NCI-H1092 treated with DMSO at 0.1 percent for 48 hours (cell line): Measurements from ENCODE around the gene PRKN.
A peak's percentile ranks its signal among the peaks of the same experiment; 100 is the strongest.

Experiments used
- DNase-seq: peaks from one replicate; lab custom pipeline; 2025; lab: John Stamatoyannopoulos, UW

PRKN gene

DNA sequence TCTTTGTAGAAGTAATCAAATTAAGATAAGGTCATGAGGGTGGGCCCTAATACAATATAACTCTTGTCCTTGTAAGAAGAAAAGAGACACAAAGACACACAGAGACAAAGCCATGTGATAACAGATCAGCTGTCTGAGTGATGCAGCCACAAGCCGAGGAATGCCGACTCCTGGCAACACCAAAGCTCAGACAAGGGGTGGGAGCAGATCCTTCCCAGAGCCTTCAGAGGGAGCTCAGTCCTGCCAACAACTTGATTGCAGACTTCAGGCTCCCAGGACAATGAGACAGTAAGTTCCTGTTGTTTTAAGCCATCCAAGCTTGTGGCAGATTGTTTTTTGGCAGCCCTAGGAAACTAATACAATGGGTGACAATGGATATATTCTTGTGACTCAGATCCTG, 1128.7 kb downstream of the PRKN start:
- no peak for DNase-seq

DNA sequence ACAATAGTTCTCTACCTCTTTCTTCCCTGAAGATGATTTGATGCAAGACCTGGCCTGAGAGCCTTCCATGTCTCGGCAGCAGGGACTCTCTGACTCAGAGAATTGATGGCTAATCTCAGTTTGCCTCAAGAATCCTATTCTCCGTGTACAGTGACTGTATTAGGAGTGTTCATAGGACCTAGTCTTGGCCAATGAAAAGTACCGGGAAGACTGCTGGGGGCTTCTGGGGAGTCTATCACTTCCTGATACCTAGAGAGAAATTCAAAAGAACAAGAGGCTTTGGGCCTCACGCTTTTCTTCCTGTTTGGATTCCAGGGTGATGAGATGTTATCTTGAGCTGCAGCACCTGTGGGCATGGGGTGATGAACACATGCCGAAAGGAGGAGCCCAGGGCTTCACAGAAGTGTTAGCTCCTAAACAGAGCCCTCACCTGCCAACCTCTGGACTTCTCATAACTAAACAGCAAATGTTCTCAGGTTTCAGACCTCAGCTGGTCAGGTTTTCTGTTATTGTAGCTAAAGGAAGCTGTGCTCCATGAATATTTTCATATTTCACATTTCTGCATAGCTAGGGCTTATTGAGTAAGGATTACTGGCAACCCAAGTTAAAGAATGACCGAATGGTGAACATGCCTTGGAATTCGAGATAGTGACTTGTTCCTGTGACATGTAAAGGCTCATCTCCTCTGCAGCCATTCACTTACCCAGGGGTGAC, 1130.6 kb downstream of the PRKN start:
- DNase-seq, result no peak

DNA sequence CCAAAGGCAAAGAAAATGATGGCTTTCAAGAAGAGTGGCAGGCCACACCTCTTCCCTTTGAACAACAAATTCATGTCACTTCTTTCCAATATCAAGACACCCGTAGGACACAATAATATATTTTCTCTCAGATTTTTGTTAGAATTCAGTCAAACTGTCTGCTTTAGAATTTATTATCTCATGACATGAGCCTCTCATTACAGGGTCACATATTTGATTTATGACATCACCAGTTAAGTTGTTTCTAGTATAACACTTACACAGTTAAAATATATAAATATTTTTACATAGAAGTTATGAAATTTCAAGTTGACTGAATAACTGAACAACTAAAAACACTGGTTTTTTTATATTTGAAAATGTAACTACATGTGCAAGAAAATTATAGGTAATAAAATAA, 1133.2 kb downstream of the PRKN start:
- DNase-seq, result no peak

- DNase-seq, result no peak
These were observed 1136.5 kb downstream of the PRKN start for GRCh38 chr6:161590961-161591627.

GRCh38 chr6:161586887-161587286, 1140.7 kb downstream of the PRKN start:
- DNase-seq, result no peak

DNA sequence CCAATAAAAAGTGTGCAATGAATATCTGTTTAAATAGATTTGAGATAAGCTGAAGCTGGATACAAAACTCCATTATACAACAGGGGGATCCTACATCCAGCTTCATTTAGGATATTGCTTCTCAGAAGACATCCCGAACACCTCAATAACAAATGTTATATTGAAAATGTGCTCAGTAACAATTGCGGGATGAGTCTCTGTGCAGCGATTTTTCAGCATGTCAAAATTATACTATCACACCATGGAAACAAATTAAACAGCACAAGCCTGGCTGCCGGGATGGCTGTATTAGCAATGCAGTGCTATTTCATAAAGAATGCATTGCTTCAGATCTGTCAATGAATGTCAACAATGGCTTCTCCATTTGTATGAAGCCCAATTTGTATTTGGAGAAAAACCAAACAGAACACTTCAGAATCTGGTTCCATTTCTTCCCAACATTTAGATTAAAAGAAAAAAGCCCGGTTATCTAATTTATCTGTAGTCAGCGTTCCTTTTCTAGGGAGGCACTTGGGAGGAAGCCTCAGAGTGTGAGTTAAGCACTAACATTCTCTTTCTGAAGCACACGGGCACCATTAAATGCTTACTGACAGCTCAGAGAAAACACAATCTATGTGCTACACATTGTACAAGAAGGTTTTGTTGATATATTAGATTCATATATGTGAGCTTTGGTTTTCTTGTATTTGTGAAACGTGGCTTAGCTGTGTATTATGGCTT, 1142.8 kb downstream of the PRKN start:
- no peak for DNase-seq

GRCh38 chr6:161584051-161584450, 1143.5 kb downstream of the PRKN start:
- no peak for DNase-seq

GRCh38 chr6:161583584-161583983, 1144.0 kb downstream of the PRKN start:
- DNase-seq, result no peak

DNA sequence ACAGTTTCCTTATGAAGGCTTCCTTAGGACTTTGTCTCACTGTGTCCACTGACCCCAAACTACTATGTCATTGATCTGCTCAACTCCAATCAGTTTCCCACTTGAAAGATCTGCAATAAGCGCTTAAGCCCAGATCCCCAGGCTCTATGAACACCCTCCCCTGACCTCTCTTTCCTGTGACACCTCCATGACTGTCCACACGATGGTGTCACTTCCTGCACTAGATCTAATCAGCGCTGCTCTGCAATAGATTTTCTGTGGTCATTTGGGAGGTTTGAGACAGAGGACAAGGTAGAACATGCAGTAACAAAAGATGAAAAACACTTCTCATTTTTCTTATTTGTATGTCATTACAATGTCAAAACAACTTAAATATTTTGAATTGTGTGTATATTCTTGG, 1149.1 kb downstream of the PRKN start:
- no peak for DNase-seq

- no peak for DNase-seq
These were observed 1151.9 kb downstream of the PRKN start for GRCh38 chr6:161575523-161576254.

DNA sequence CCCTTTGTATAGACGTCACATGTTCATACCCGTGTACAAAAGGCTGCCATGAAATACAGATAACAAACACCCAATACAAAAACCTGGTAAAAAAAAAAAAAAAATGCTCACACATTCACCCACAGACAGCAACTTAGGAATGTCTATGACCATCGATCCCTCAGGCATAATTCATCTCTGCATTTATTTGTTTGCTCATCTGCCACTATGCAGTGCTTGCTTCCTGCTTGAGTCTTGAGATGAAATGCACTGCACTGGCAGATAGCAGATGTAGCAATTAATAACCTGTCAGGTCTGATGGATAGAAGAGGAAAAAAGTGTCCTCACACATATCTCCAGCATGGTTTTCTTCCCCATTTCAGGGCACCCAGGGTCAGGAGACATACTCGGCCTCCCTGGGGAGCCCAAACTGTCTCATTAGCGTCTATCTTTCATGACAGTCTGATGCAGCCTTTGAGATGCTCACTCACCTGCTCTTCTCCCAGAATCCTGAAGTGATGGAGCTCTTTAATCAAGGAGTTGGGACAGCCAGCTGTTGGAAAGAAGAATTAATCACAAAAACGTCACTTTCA, 1158.6 kb downstream of the PRKN start:
- no peak for DNase-seq

GRCh38 chr6:161564952-161565351, 1162.6 kb downstream of the PRKN start:
- DNase-seq, result no peak

- DNase-seq, result no peak
These were observed 1165.7 kb downstream of the PRKN start for GRCh38 chr6:161561908-161562307.

GRCh38 chr6:161557333-161558107, 1170.0 kb downstream of the PRKN start:
- DNase-seq, result peak; percentile 4

GRCh38 chr6:161554883-161555282, 1172.7 kb downstream of the PRKN start:
- DNase-seq, result no peak

- peak; percentile 7 for DNase-seq
These were observed 1177.5 kb downstream of the PRKN start for GRCh38 chr6:161549977-161550655.

GRCh38 chr6:161548713-161549296, 1178.8 kb downstream of the PRKN start:
- no peak for DNase-seq

GRCh38 chr6:161547617-161548016, 1179.9 kb downstream of the PRKN start:
- peak; percentile 67 for DNase-seq

GRCh38 chr6:161546632-161547031, 1180.9 kb downstream of the PRKN start:
- no peak for DNase-seq

DNA sequence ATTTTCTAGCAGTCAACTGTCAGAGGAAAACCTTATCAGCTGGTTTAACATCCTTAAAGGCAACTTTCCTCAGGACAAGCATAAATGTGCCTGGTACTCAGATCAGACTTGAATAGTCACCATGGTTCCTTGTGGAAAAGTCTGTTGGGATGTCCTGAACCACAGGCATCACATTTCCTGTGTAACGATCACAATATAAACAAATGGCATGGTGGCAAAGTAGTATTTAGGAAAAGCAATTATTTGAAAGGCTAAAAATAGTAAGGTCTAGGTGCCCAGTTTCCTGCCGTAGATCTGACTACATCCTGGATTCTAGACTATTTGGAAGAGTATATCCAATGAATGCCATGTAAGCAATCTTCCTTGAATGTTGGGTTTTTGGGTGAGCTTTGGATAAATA, 1181.8 kb downstream of the PRKN start:
- no peak for DNase-seq
